Neural progenitor cell (in vitro differentiated cells): ENCODE measurements around the gene HCRTR2. TPM values are rescaled to one million over a fixed set of nuclear protein-coding genes. Genes with fewer than 3 reads are reported as not detected.

Source experiments
- DNase-seq: peaks from one replicate; pipeline ENCODE4 v3.0.0-alpha.2; 2016; ENCODE audit warnings: low spot score
- H2AFZ ChIP-seq: fragments of 200-600 bp; sonication (generic); replicated peaks from 2 replicates; pipeline ENCODE4 v1.6.1; 2016; ENCODE audit warnings: antibody characterized with exemption
- H3F3A ChIP-seq: fragments of 200-600 bp; sonication (generic); 2 replicates; pipeline ENCODE4 v1.6.1; 2016; ENCODE audit warnings: antibody characterized with exemption, low read depth
- H3K27ac ChIP-seq: fragments of 200-600 bp; sonication (generic); 2 replicates; pipeline ENCODE4 v1.5.1; 2016; ENCODE audit warnings: mild to moderate bottlenecking
- H3K27me3 ChIP-seq: fragments of 200-600 bp; sonication (generic); 2 replicates; pipeline ENCODE4 v1.6.1; 2016; ENCODE audit warnings: mild to moderate bottlenecking, moderate library complexity
- H3K36me3 ChIP-seq: fragments of 200-600 bp; sonication (generic); 2 replicates; pipeline ENCODE4 v1.5.1; 2016
- H3K4me1 ChIP-seq: fragments of 200-600 bp; sonication (generic); 2 replicates; pipeline ENCODE4 v1.6.1; 2016; ENCODE audit warnings: mixed run types
- H3K4me2 ChIP-seq: fragments of 200-600 bp; sonication (generic); 2 replicates; pipeline ENCODE4 v1.6.1; 2016
- H3K4me3 ChIP-seq: fragments of 200-600 bp; sonication (generic); 2 replicates; pipeline ENCODE4 v1.5.1; 2016
- H3K79me2 ChIP-seq: fragments of 200-600 bp; sonication (generic); 2 replicates; pipeline ENCODE4 v1.6.1; 2016; ENCODE audit warnings: low read depth
- H3K9ac ChIP-seq: fragments of 200-600 bp; sonication (generic); 2 replicates; pipeline ENCODE4 v1.6.1; 2016
- H3K9me3 ChIP-seq: fragments of 200-600 bp; sonication (generic); 2 replicates; pipeline ENCODE4 v1.5.1; 2016; ENCODE audit warnings: low read depth
- H4K20me1 ChIP-seq: fragments of 200-600 bp; sonication (generic); 2 replicates; pipeline ENCODE4 v1.6.1; 2016; ENCODE audit warnings: low read depth
- H3K27ac Mint-ChIP-seq: 3 replicates; pipeline ENCODE4 v1.8.0; 2021; ENCODE audit warnings: mixed read lengths
- H3K27me3 Mint-ChIP-seq: 2 replicates; pipeline ENCODE4 v1.8.0; 2022; ENCODE audit warnings: low read depth, mild to moderate bottlenecking, inconsistent platforms, moderate library complexity, mixed read lengths; ENCODE audit not compliant: insufficient read depth
- H3K36me3 Mint-ChIP-seq: 3 replicates; pipeline ENCODE4 v1.8.0; 2021; ENCODE audit warnings: mixed read lengths
- H3K4me1 Mint-ChIP-seq: 3 replicates; pipeline ENCODE4 v1.8.0; 2021; ENCODE audit warnings: mixed read lengths
- H3K4me3 Mint-ChIP-seq: 3 replicates; pipeline ENCODE4 v1.8.0; 2021; ENCODE audit warnings: mild to moderate bottlenecking, moderate library complexity, mixed read lengths
- H3K9me3 Mint-ChIP-seq: 3 replicates; pipeline ENCODE4 v1.8.0; 2020; ENCODE audit warnings: mixed read lengths
- EZH2 ChIP-seq: fragments of 200-600 bp; sonication (generic); IDR thresholded peaks from 2 replicates; pipeline ENCODE4 v1.6.1; 2017; ENCODE audit warnings: antibody characterized with exemption, mild to moderate bottlenecking, moderate library complexity
- EZH2phosphoT487 ChIP-seq: fragments of 200-600 bp; sonication (generic); IDR thresholded peaks from 2 replicates; pipeline ENCODE4 v1.6.1; 2017; ENCODE audit warnings: antibody characterized with exemption
- total RNA-seq: library from RNA; depleted of rRNA; stranded (reverse); fragments of >200 nt; gene quantifications from 2 replicates; pipeline ENCODE4 v1.2.3, GENCODE V29; 2015; ENCODE audit warnings: low replicate concordance
- TF ChIP-seq, protein P1 (sequence below): fragments of 200-600 bp; sonication (generic); IDR thresholded peaks from 2 replicates; pipeline ENCODE4 v1.5.1; 2017; ENCODE audit warnings: antibody characterized with exemption, mild to moderate bottlenecking

Gene HCRTR2
- total RNA-seq, 1 donor from 2014 or later, result not detected

GRCh38 chr6:55182016-55182650 lies 7.8 kb downstream of the HCRTR2 start:
- Mint-ChIP-seq H3K27ac (no peak overlapping the region), H3K4me1 (no peaks in the 10 kb centered on the region), H3K36me3 (no peaks in the 10 kb centered on the region), H3K9me3 (no peaks in the 10 kb centered on the region), H3K4me3 (no peak overlapping the region), H3K27me3 (no peaks in the 10 kb centered on the region)
- no peaks in the 10 kb centered on the region for H3K27me3 ChIP-seq
- DNase-seq, result no peak
- H3K36me3 ChIP-seq, result no peaks in the 10 kb centered on the region
- H3K4me2 ChIP-seq, result no peak overlapping the region
- TF ChIP-seq EZH2phosphoT487 (no peak), EZH2 (no peak)
- TF ChIP-seq, protein P1, sequence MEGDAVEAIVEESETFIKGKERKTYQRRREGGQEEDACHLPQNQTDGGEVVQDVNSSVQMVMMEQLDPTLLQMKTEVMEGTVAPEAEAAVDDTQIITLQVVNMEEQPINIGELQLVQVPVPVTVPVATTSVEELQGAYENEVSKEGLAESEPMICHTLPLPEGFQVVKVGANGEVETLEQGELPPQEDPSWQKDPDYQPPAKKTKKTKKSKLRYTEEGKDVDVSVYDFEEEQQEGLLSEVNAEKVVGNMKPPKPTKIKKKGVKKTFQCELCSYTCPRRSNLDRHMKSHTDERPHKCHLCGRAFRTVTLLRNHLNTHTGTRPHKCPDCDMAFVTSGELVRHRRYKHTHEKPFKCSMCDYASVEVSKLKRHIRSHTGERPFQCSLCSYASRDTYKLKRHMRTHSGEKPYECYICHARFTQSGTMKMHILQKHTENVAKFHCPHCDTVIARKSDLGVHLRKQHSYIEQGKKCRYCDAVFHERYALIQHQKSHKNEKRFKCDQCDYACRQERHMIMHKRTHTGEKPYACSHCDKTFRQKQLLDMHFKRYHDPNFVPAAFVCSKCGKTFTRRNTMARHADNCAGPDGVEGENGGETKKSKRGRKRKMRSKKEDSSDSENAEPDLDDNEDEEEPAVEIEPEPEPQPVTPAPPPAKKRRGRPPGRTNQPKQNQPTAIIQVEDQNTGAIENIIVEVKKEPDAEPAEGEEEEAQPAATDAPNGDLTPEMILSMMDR, result no peak
- no peak overlapping the region for H3K27ac ChIP-seq
- H3F3A ChIP-seq, result no peaks in the 10 kb centered on the region
- no peak overlapping the region for H3K4me3 ChIP-seq
- no peaks in the 10 kb centered on the region for H4K20me1 ChIP-seq
- no peak overlapping the region for H2AFZ ChIP-seq
- no peaks in the 10 kb centered on the region for H3K4me1 ChIP-seq
- H3K9ac ChIP-seq, result no peak overlapping the region
- no peaks in the 10 kb centered on the region for H3K9me3 ChIP-seq
- H3K79me2 ChIP-seq, result no peaks in the 10 kb centered on the region

DNA sequence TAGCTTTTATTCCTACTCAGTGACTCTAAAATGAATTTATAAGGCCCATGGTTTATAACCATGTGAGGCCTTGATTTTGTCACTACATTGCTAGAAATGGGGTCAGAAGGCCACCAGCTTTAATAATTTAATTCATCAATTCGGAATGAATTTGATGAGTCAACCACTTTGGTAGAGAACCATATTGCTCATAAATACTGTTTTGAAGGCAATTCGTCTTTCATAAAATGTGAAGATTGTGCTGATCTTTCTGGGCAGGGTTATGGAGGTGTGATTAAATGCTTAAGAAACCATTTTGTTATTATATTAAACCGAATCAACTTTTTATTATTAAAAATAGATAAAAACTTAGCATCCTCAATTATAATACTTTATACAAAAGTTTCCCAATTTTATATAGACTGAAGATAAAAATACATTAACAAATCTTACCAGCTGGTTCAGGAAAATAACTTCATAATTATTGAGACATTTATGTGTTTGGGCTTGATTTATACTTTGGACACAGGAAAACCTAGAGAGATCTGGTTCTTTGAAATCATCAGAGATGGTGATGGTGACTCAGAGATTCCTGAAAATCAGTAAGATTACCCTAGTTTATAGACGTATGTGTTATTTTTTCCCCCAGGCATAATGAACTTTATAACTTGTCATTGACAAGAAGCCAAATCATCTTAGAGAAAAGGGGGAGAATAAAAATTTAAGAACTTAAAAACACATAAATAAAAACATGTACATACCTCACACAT lies 10.6 kb downstream of the HCRTR2 start:
- Histone ChIP-seq H2AFZ (no peak overlapping the region), H3K36me3 (no peaks in the 10 kb centered on the region), H3K4me1 (no peaks in the 10 kb centered on the region), H3K27me3 (no peaks in the 10 kb centered on the region), H3K4me2 (no peak overlapping the region), H3K79me2 (no peaks in the 10 kb centered on the region), H3K27ac (no peak overlapping the region), H4K20me1 (no peaks in the 10 kb centered on the region), H3F3A (no peaks in the 10 kb centered on the region), H3K4me3 (no peak overlapping the region), H3K9me3 (no peaks in the 10 kb centered on the region), H3K9ac (no peak overlapping the region)
- Mint-ChIP-seq H3K9me3 (no peaks in the 10 kb centered on the region), H3K4me1 (no peaks in the 10 kb centered on the region), H3K27ac (no peak overlapping the region), H3K36me3 (no peaks in the 10 kb centered on the region), H3K4me3 (no peak overlapping the region), H3K27me3 (peaks cover 4% of the 10 kb centered on the region)
- TF ChIP-seq EZH2phosphoT487, result no peak
- TF ChIP-seq EZH2, result no peak
- TF ChIP-seq, protein P1, result no peak
- DNase-seq, result no peak

DNA sequence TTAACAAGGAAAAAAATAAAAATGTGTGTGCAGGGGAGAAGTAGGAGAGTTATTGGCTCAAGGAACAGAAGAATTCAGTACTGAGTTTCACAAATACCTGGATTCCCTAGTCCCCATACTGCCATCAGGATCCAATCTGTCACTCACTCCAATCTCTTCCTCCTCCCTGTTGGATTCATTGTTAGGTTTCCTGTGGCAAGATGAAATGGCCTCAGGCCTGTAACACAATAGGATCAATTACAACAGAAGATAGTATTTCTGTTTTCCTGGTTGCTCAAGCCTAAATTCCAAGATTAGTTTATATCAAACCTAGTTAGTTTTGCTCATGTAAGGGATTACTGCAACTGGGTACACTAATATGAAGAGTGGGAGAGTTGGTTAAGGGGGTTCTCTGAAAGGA lies 24.4 kb downstream of the HCRTR2 start:
- Mint-ChIP-seq H3K4me1 (no peaks in the 10 kb centered on the region), H3K4me3 (no peak overlapping the region), H3K9me3 (no peaks in the 10 kb centered on the region), H3K27ac (no peak overlapping the region), H3K27me3 (no peaks in the 10 kb centered on the region), H3K36me3 (no peaks in the 10 kb centered on the region)
- H3K79me2 ChIP-seq, result no peaks in the 10 kb centered on the region
- H3K27ac ChIP-seq, result no peak overlapping the region
- H3K27me3 ChIP-seq, result no peaks in the 10 kb centered on the region
- H3K9ac ChIP-seq, result no peak overlapping the region
- no peaks in the 10 kb centered on the region for H4K20me1 ChIP-seq
- H3K4me3 ChIP-seq, result no peak overlapping the region
- peak; percentile 10 for DNase-seq
- H2AFZ ChIP-seq, result peak overlapping the region; percentile 45
- H3K36me3 ChIP-seq, result no peaks in the 10 kb centered on the region
- TF ChIP-seq, protein P1, result no peak
- TF ChIP-seq EZH2 (no peak), EZH2phosphoT487 (no peak)
- H3K4me2 ChIP-seq, result no peak overlapping the region
- H3K4me1 ChIP-seq, result no peaks in the 10 kb centered on the region
- H3K9me3 ChIP-seq, result no peaks in the 10 kb centered on the region
- H3F3A ChIP-seq, result no peaks in the 10 kb centered on the region
